ENCODE data around the gene GPC5.

The GPC5 gene

DNA sequence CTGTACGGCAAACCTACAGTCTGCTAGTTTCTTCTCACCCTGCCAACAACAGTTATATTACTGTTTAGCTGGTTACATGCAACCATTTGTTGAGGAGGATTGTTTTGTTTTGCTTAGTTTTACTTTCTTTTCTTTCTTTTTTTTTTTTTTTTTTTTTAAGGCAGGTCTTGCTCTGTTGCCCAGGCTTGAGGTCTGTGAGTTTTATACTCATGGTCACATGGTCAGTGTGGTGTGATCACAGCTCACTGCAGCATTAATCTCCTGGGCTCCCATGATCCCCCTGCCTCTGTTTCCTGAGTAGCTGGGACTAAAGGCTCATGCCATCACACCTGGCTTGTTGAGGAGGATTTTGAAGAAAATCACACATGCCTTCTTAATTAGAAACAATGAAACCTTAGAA, 505.6 kb downstream of the GPC5 start:
- no peak for DNase-seq

GRCh38 chr13:91904597-91904996, 506.2 kb downstream of the GPC5 start:
- DNase-seq: no peak

DNA sequence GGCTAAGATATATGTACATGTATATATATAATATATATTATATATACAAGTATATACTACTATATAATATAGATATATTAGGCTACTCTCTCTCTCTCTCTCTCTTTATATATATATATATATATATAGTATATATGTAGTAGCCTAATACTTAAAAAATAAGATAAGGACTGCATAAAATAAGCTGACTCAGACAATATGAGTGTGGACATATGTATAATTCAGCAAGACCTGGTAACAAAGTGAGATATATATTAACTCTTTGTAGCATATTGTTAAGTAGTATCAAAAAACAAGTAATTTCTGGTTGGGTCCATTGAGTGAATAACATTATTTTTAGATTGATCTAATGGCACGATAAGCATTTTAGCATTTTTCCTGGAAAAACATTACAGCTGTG, 509.0 kb downstream of the GPC5 start:
- DNase-seq: no peak

- DNase-seq: no peak
Observed at GRCh38 chr13:91909617-91910016, 511.2 kb downstream of the GPC5 start.

DNA sequence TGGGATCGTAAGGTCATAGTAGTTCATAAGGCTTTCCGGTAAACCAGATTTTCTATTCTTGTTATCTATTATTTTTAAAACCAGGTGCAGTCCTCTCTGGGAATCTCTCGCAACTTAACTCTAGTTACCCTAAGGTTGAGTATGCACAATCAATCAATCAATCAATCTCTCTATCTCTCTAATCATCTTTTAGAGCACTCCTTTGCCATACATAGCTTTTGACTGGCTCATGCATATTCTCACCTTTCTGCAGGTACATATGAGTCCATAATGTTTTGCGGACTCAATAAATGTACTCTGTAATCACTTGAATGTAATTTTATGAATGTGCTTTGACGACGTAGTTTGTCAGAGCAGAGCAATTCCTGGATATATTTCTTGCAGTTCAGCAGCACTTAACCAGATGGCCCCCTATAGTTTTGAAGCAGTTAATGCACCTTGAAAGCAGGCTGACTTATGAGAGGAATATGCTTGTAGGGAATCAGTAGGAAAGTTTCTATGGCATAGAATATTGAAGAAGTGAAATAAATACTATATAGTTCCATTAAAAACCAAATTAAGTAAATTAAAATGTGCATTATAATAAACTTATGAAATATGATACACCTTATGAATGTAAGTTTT, 524.7 kb downstream of the GPC5 start:
- DNase-seq: no peak

GRCh38 chr13:91930687-91931086, 532.3 kb downstream of the GPC5 start:
- no peak for DNase-seq

DNA sequence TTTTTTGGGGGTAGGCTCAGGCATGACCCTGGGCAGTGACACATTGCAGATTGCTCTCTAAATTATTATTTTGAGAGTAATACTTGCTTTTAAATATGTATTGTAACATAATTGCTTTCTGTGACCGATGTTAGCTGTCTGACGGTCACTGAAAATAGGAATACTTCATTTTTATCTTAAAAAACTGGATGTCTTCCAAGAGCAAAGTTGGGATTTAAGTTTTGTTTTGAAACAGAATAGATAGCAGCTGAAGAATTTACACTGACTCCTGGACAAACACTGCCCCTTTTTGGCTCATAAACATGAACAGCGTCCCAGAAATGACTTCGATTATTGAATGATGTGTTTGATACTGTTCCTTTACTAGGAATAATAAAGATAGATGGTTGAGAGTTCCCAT, 535.9 kb downstream of the GPC5 start:
- DNase-seq: no peak

DNA sequence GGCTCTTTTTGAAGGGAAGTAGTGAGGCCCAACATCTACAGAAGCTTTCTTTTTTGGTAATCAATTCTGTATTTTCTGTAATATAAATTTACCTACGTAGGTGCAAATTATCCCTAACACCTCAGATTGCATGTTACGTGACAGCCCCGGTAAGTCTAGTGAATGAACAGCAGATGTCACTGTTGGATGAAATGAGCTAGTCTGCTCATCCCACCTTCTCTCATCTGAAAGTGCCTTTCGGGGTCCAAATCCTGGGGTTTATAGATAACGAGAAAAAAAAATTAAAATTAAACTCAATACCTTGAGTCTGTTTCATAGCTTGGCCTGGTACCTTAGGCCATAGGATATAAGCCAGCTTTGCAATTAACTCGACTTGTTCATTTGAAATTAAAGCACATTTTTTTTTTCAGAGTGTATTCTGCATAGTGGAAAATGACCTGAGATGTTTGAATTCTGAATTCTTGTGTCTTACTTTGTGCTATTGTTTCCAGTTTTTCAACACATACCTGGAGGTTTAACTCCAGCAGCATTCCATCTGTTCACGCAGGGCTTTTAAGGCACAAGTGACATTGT, 548.2 kb downstream of the GPC5 start:
- no peak for DNase-seq

DNA sequence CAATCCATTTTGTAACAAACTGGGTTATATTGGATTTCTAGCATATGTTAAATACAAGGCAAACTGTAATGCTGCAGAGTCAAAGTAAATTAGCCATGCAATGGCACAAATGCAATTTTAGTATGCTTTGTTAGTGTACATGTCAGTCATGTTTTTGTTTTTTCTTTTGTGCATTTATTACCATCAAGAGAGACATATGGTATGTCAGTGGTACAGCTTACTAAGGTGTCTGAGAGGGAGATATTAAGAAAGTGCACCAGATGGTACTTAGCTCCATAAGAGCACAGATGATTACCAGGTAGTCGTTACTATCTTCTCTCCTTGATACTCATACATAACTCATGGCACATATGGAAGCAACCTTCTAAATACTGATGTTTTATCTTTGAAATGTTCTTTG, 550.3 kb downstream of the GPC5 start:
- DNase-seq: no peak

DNA sequence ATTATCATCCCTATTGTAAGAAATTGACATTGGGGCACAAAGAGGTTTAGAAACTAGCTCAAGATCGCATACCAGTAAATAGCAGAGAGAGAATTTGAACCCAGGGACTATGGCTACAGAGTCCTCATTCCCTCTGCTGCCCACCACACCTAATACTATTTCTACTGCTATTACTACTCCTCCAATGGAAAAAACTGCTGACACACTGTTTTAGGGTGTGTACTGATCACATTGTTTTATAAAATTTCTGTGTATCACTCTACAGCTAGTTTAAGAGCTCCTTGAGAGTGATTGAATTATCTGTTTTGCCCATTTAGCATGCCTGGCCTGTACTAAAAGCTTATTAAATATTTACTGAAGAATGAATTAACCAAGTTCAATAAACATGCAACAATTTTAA, 552.4 kb downstream of the GPC5 start:
- no peak for DNase-seq

DNA sequence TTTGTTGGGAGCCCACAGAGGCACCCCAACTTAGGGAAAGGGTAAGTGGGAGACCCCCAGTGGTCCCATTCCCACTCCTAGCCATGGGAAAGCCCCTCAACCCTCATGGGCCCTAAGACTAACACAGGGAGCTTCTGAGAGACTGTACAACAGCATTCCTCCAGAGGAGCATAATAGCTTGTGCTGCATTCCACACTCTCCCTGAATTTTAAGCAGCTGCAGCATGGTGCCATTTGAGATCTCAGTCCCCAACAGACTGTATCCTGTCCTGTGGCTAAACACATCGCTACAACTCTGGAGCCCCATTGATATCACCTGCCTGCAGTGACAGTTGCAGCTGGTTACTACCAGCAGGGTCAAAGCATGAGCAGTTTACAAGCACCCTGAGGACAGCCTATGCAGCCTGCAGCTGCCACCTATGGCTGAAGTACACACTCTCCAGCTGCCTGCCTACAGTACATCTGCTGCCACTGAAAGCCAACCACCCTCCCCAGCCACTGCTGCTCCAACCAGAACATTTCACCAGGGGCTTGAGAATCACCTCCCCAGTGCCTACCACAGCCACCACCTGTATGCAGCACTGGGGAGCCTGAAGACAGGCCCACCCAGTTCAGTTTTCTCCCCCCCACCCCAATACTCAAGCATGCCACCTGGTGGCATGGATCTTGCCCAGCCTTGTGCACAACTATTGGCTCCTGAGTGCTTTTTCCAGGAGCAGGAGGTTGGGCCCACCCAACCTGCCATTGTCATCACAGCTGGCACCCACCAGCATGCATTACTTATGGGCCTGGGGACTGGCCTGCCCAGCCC, 557.3 kb downstream of the GPC5 start:
- DNase-seq: no peak

DNA sequence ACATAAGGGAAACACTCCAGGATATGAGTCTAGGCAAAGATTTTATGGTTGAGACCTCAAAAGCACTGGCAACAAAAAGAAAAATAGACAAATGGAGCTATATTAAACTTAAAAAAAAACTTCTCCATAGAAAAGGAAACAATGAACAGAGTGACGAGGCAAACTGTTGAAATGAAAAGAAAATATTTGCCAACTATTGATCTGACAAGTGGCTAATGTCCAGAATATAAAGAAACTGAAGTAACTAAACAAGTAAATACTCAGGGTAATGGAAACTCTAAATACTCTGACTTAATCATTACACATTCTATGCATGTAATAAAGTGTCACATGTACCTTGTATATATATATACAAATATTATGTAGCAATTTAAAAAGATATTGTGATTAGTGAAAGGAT, 562.5 kb downstream of the GPC5 start:
- DNase-seq: no peak

DNA sequence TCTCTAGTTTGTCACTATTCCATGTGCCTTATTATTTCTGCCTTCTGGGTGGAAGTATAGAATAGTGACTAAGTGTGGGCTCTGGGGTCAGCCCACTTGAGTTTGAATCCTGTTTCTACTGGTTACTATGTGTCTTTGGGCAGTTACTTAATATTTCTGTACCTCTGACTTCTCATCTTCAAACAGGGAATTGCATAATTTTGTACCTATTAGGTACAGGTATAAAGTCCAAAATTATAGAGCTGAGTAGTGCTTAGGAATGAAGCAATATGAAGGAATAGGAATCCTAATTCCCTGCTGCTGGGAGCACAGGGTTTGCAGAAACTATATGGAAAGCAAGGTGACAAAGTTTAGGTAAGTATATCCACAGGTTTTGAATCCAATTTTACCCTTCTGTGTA, 564.5 kb downstream of the GPC5 start:
- no peak for DNase-seq

DNA sequence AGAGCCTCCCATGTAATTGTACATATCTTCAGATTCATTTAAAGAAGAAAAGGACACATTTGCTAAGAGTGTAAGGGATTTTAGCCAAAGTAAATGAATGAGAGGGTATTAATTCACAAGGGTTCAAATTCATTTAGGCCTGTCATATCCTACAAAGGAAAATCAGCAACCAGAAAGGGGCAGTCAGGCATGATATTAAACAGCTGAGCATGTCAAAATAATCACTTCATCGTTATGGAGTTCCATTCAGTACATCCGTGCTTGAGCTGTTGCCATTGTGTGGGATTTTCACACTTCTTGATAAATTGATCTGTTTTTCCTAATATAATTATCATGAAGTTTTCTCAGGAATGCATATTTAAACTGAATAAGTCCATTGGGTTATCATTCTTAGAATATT, 567.1 kb downstream of the GPC5 start:
- no peak for DNase-seq

GRCh38 chr13:91978571-91978970, 580.1 kb downstream of the GPC5 start:
- no peak for DNase-seq

DNA sequence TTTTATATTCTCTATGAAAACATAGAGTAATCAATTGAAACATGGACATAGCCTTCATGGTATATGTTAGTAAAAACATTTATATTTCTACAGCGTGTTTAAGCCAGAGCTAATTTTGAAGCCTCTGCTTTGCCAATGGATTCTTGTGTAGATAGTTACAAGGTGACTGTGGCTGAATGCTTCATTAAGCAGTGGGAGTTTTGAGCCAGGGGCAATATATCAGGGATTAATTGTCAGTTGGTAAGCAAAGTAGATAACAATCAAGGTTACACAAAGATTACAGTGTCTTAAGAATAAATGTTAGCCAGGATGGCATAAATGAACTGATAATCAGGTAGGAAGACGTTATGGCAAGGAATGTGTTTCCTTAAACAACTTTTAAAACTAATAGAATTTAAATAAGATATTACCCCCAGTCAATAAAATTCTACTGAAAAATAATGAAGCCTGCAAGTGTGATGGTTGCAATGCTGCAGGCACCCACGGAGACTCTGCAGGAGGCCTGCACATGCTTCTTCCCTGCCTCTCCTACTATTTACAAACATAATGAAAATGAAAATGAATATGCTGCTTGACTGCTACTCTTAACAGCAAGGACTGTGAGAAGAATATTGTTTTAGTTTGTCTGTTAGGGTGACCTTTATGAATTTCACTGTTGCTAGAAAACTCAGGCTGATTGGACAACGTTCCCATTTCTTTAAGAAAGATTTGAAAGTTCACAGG, 588.5 kb downstream of the GPC5 start:
- DNase-seq: no peak

DNA sequence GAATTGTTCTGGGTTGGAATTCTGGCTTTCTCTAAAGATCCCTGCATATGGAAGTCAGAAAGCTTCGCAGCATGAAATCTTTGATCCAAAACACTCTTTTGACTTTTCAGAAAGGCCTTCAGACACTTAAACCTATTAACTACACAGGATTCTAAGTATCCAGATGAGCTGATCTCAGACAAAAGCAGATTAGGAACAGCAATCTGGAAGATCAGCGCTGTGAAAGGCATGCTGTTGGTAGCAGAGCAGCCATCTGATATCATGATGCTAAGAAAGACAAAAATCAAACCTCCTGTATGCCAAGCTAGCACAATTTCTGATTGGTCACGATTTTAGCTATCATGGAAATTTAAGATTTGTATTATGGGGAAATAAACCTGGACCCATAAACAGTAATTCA, 589.9 kb downstream of the GPC5 start:
- DNase-seq: no peak

DNA sequence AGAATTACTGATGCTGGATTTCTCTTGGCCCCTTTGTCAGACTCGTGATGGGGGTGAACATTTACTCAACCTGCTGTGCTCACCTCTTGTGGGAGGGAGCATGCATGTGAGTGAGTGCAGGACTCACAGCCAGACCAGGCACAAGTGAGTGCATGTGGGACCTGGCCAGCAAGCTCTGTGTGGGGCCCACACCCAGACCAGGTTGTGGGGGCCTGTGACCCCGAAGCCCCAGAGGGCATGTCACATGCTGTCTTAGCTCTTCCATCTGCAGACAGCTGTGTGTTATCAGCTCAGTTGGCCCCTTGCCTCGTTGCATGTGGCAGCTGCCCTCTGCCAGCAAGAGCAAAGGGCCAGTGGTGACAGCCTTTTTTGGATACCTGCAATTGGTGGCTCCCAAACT, 614.4 kb downstream of the GPC5 start:
- no peak for DNase-seq

- DNase-seq: no peak
Observed at GRCh38 chr13:92017737-92018136, 619.3 kb downstream of the GPC5 start.

DNA sequence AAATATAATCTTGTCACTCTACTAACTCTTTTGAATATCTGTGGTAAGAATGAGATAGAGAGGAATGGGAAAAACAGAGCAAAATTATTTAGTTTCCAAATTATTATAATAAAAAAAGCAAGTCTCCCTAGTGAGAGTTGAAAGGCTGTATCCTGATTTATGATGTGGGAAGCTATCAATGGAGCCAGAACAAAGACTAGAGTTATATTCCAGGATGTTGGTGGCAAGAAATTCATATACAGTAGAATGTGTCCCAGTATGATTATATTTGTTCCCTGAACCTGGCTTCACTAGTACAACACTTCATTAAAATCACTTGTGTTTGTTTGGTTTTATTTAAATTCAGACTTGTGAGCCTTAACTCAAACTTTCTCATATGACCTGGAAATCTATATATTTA, 630.3 kb downstream of the GPC5 start:
- no peak for DNase-seq

- DNase-seq: no peak
Observed at GRCh38 chr13:92029641-92030040, 631.2 kb downstream of the GPC5 start.

DNA sequence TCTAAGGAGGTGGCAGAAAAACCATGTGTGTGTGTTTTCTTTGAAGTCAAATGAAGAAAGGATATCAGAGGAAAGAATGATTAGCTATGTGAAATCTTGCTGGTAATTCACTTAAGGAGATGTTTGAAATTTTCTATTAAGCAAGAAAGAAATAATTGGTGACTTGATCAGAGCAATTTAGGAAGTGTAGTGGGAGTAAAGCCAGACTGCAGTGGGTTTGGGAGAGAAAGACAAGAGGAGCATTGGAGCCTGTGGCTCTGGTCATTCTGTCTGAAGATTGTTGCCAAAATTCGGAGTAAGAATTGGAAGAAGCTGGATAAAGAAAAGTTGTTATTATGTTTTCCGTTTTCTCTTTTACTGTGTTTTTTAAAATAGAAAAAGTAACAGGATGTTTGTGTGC, 640.5 kb downstream of the GPC5 start:
- no peak for DNase-seq

DNA sequence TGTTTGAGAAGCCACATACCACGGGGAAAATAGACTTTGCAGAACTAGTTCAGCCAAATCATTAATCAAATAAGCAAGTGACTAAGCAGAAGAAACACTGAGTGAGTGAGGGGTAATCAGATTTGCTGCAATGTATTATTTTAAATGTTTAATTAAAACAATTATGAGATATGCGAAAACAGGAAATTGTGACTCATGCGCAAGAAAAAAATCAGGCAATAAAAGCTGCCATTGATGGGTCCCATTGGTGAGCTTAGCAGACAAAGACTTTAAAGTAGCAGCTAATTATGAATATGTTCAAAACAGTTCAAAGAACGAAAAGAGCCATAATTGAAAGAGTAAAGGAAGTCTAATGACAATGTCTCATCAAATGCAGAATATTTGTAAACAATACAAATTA, 644.1 kb downstream of the GPC5 start:
- no peak for DNase-seq

DNA sequence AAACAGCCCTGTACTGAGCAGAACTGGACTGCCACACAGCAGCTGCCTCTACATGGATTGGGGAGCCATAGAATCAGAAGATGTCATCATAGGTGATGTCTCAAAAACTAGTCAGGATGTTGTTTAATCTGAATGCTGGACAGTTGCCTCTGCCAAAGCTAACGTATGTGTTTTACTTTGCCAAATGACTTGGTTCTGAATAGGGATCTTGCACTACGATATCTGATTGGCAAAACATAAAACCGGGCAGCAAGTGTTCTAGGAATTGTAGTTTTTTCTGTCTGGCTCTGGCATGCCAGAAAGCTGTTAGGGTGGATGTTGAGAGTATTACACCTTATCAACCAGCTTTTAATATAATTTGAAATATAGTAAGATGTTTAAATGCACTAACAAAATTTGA, 645.9 kb downstream of the GPC5 start:
- DNase-seq: no peak
